Measurements from ENCODE around the gene MYCBP2. TPM values are rescaled to one million over a fixed set of nuclear protein-coding genes. Genes with fewer than 3 reads are reported as not detected.
"Not testable (repeated sequence)": the region's sequence is repeated elsewhere in the genome, so short reads cannot be mapped to it uniquely, and the experiment has no call there.

MYCBP2 gene
- total RNA-seq, 1 experiment from 2014 or later: 31.2 TPM

- DNase-seq (ENCODE audit: low read depth): no peak
These were observed 108.6 kb downstream of the MYCBP2 start for GRCh38 chr13:77218274-77218673.

DNA sequence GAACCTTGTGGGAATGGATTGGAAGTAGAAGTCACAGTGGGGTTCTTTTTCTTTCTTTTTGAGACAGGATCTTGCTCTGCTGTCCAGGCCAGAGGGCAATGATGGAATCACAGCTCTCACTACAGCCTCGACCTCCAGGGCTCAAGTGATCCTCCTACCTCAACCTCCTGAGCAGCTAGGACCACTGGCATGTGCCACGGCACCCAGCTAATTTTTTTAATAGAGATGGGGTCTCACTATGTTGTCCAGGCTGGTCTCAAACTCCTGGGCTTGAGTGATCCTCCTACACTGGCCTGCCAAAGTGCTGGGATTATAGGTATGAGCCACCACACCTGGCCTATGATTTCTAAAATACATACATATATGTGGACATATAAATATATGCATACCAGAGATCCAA lies 111.4 kb downstream of the MYCBP2 start:
- DNase-seq (ENCODE audit: low read depth): no peak

GRCh38 chr13:77213644-77214043 lies 113.2 kb downstream of the MYCBP2 start:
- DNase-seq (ENCODE audit: low read depth): no peak

GRCh38 chr13:77207943-77208342 lies 119.0 kb downstream of the MYCBP2 start:
- peak; percentile 79 for DNase-seq (ENCODE audit: low read depth)

- DNase-seq (ENCODE audit: low read depth): not testable (repeated sequence)
These were observed 127.9 kb downstream of the MYCBP2 start for GRCh38 chr13:77198995-77199394.

GRCh38 chr13:77196052-77196618 lies 130.8 kb downstream of the MYCBP2 start:
- no peak for DNase-seq (ENCODE audit: low read depth)

- no peak for DNase-seq (ENCODE audit: low read depth)
These were observed 136.4 kb downstream of the MYCBP2 start for GRCh38 chr13:77190349-77190958.

GRCh38 chr13:77185721-77186120 lies 141.2 kb downstream of the MYCBP2 start:
- no peak for DNase-seq (ENCODE audit: low read depth)

DNA sequence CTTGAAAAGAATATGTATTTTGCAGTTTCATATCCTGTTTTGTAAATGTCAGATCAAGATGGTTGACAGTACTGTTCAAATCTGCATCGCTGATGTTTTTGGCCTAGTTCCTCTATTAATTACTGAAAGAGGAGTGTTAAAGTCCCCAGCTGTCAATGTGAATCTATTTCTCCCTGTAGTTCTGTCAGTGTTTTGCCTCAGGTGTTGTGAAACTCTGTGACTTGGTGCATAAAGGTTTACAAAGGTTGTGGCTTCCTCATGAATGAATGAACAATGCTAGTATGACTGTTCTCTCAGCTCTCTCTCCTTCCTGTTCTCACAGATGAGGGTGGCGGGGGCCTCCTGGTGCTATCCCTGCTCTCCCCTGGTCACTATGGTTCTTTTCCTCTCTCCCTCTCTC lies 142.4 kb downstream of the MYCBP2 start:
- DNase-seq (ENCODE audit: low read depth): no peak

GRCh38 chr13:77180011-77180410 lies 146.9 kb downstream of the MYCBP2 start:
- no peak for DNase-seq (ENCODE audit: low read depth)

DNA sequence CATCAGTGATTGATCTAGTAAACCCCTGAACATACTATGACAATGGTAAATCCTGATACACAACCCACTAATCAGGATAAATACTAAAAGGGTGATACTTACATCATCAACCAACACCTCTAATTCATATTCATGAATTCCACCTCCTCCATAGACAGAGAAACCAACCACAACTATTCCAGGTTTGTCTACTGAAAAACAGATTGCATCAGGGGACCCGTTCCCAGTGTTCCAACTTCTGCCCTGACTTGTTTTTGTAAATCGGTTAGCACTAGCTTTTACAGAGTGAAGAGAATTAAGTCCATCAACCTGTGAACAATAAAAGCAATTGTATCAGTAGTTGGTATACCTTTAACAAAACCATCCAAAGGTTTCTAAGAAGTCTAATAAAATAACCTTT lies 149.2 kb downstream of the MYCBP2 start:
- DNase-seq (ENCODE audit: low read depth): no peak

DNA sequence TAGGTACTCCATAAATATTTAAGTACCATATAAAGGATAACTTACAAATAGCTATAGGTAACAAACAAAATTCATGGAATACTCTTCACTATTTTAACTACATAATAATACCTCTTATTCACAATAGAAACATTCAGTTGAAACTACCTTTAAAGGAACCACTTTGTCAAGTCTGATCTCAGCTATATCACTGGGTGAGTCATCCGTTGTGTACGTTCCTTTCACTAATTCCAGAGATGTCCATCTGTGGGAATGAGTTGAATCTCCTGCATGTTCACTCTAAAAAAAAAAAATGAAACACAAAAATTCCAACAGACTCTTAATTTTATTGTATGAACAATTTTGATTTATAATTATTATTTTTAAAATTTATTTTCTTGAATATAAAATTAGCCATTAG lies 150.5 kb downstream of the MYCBP2 start:
- DNase-seq (ENCODE audit: low read depth): peak; percentile 6

DNA sequence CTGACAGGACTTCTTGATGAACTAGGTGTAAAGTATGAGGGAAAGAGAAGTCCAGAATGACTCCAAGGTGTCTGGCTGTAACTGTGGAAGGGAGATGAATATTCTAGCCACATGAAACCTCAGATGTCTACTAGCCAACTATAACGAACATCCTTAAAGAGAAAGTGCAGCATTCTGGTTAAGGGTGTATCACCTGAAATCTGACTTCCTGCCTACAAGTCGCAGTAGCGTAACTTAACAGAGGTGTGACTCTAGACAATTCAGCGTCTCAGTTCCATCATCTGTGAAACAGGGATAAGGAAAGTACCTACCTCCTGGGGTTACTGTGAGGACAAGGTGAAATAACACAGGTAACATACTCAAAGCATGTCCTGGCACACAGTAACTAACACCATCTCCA lies 154.2 kb downstream of the MYCBP2 start:
- DNase-seq (ENCODE audit: low read depth): no peak

DNA sequence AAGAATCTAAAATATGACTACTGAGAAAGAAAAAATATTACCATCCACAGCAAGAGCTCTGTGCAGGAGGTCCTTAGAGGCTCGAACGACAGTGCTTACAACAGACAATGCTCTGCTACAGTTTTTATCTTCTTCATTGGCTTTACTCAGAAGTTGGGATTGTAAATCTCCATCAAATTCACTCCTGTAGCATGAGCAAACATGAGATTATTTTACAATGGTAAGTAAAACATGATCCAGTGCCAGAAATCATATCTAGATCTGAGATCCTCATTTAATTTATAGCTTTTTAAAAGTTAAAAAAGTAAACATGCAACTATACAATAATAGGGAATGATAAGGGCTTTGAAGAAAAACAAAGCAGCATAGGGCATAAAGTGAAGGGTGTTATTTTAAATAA lies 155.4 kb downstream of the MYCBP2 start:
- no peak for DNase-seq (ENCODE audit: low read depth)

GRCh38 chr13:77168237-77168636 lies 158.7 kb downstream of the MYCBP2 start:
- no peak for DNase-seq (ENCODE audit: low read depth)

GRCh38 chr13:77150651-77151050 lies 176.2 kb downstream of the MYCBP2 start:
- no peak for DNase-seq (ENCODE audit: low read depth)

DNA sequence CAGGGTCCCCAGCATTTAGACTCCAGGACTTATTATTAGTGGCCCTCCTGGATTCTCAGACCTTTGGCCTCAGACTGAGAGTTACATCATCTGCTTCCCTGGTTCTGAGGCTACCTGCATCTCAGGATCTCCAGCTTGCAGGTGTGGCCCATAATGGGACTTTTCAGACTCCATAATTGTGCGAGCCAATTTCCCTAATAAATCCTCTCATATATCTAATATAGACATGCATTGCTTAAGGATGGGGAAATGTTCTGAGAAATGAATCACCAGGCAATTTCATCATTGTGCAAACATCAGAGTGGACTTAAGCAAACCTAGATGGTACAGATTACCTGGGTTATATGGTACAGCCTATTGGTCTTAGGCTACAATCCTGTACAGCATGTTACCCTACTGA lies 183.5 kb downstream of the MYCBP2 start:
- no peak for DNase-seq (ENCODE audit: low read depth)

GRCh38 chr13:77139306-77139705 lies 187.6 kb downstream of the MYCBP2 start:
- no peak for DNase-seq (ENCODE audit: low read depth)

DNA sequence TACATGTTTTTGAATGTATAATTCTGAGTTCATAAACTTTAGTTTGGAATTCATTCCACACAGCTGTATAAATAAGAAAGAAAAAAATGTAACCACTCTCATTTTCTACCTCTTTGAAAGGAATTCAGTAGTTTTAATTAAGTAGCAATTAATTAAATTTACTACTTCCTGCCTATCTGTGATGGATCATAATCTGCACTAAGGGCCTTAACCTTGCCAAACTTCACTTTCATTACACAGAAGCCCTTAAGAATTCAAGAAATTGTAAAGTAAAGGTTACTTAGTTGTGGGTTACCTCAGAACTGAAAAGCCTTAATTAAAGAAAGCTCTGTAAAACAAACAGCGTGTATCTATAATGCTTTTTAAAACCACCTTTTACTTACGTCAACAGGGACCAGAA lies 188.1 kb downstream of the MYCBP2 start:
- DNase-seq (ENCODE audit: low read depth): no peak

- peak; percentile 2 for DNase-seq (ENCODE audit: low read depth)
These were observed 189.9 kb downstream of the MYCBP2 start for GRCh38 chr13:77136902-77137420.

DNA sequence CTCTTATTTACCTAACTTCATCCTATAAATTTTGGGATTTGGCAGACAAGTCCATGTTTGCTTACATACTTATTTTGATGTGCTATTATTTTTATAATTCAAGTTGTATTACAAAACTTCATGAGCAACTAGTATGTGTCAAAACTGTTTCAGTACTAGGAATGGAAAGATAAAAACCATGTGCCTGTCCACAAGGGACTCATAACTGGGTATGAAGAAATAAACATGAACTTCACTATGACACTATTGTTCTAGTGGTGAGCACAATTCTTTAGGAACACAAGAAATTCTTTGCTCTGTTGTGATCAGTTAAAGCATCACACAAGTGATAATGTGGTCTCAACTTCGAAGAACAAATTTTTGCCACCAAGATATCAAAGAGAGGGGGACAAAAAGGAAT lies 202.5 kb downstream of the MYCBP2 start:
- DNase-seq (ENCODE audit: low read depth): no peak

- no peak for DNase-seq (ENCODE audit: low read depth)
These were observed 208.8 kb downstream of the MYCBP2 start for GRCh38 chr13:77118134-77118533.

DNA sequence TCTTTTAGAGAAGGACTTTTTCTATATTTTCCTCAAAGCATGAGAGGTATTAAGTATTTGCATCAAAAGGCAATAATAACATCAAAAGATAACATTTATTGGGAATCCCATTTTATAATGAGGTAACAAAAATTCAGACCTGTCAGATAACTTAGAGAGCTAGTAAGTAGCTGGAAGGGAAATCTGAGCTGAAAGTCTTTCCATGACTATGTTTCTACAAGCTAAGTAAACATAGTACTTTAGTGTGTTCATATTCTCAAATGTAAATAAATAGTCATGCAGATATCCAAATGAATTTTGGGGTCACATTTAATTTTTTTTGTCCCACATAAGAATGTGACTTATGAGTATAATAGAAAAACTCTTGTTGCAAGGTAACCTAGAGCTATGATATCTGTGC lies 212.6 kb downstream of the MYCBP2 start:
- no peak for DNase-seq (ENCODE audit: low read depth)

GRCh38 chr13:77113496-77113895 lies 213.4 kb downstream of the MYCBP2 start:
- DNase-seq (ENCODE audit: low read depth): no peak
